Activated naive CD4-positive, alpha-beta T cell treated with anti-CD3 and anti-CD28 coated beads for 36 hours (primary cell): Measurements from ENCODE around the gene APEX1. TPM values are rescaled to one million over a fixed set of nuclear protein-coding genes. Genes with fewer than 3 reads are reported as not detected.

Source experiments
- CTCF ChIA-PET: fragments of 350-600 bp; sonication (Branson Sonifier 250); formaldehyde crosslinking; loops from one replicate; lab custom pipeline; 2021; ENCODE audit warnings: antibody characterized with exemption; lab: Charles Lee
- DNase-seq: peaks from one replicate; pipeline ENCODE4 v3.0.0-alpha.2; 2020
- H3K27ac Mint-ChIP-seq: one replicate; pipeline ENCODE4 v1.8.0; 2021; ENCODE audit warnings: mild to moderate bottlenecking, mixed read lengths
- H3K27me3 Mint-ChIP-seq: one replicate; pipeline ENCODE4 v1.8.0; 2021; ENCODE audit warnings: low read depth, mixed read lengths
- H3K36me3 Mint-ChIP-seq: one replicate; pipeline ENCODE4 v1.8.0; 2021; ENCODE audit warnings: low read depth, mixed read lengths
- H3K4me1 Mint-ChIP-seq: one replicate; pipeline ENCODE4 v1.8.0; 2021; ENCODE audit warnings: low read depth, mixed read lengths
- H3K4me3 Mint-ChIP-seq: one replicate; pipeline ENCODE4 v1.8.0; 2021; ENCODE audit warnings: mild to moderate bottlenecking, moderate library complexity, mixed read lengths
- H3K9me3 Mint-ChIP-seq: one replicate; pipeline ENCODE4 v1.8.0; 2021; ENCODE audit warnings: mixed read lengths
- intact Hi-C: fragments of 100-400 bp; cut with micrococcal nuclease; formaldehyde crosslinking; loops from one replicate; pipeline ENCODE4 v1.15.1; 2023
- total RNA-seq, 2 experiments: library from RNA; stranded (reverse); gene quantifications; one replicate each; pipeline ENCODE4 v1.2.3, GENCODE V29; 2021

APEX1 gene
- total RNA-seq, 2 experiments from 2014 or later, result 187 to 190 TPM

DNA sequence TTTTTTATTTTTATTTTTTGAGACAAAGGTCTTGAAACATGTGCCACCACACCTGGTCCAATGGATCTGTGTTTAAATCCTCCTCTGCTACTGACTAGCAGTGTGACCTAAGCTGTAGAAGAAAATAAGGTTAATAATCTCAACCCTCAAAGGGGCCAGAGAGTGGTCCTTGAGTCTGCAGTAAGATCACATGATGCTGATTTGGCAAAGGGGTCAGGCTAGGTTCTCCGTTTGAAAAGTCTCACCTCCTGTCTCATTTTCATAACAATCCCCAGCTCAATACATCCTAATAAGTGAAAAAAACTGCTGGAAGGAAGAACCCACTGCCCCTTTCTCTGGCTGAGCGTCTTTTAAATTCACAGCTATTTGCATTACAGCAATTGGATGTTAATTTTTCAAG lies 33.8 kb upstream of the APEX1 start:
- intact Hi-C loops, result no loop called here

DNA sequence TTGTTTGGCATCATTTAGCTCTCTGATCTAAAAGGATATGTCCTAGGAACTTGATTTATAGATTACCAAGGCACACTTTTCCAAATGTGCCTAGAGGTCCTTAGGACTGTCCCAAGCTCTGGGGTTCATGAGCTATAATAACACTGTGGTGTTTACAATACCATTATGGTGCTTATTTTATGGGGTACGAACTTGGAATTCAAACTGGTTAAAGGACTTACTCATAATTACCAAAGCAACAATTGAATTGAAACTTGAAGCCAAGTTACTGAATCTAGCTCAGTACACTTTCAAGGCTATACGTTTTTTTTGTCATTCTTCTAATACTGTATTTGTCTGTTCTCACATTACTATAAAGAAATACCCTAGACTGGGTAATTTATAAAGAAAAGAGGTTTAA lies 32.1 kb upstream of the APEX1 start:
- no peak for DNase-seq
- no peaks in the 10 kb centered on the region for H3K9me3 Mint-ChIP-seq
- H3K4me3 Mint-ChIP-seq, result no peak overlapping the region
- intact Hi-C loops, result no loop called here
- H3K27me3 Mint-ChIP-seq, result no peaks in the 10 kb centered on the region
- no peaks in the 10 kb centered on the region for H3K36me3 Mint-ChIP-seq
- peaks cover 8% of the 10 kb centered on the region for H3K4me1 Mint-ChIP-seq
- no peak overlapping the region for H3K27ac Mint-ChIP-seq
- CTCF ChIA-PET, result interaction anchor here (1.2 kb wide), 1 partner anchor 9 kb away, joined by 8 read pairs; no protein-coding TSS in a partner anchor

More for the DNA sequence above, 33.8 kb upstream of the APEX1 start:
- CTCF ChIA-PET, result interaction anchor here (1.1 kb wide), 1 partner anchor 12 kb away, joined by 3 read pairs; no protein-coding TSS in a partner anchor
- Mint-ChIP-seq H3K36me3 (no peaks in the 10 kb centered on the region), H3K27me3 (no peaks in the 10 kb centered on the region), H3K27ac (no peak overlapping the region), H3K9me3 (no peaks in the 10 kb centered on the region), H3K4me3 (no peak overlapping the region), H3K4me1 (peaks cover under 1% of the 10 kb centered on the region)
- no peak for DNase-seq

- intact Hi-C loops, result no loop called here
- no peaks in the 10 kb centered on the region for H3K9me3 Mint-ChIP-seq
- H3K27ac Mint-ChIP-seq, result no peak overlapping the region
- no peaks in the 10 kb centered on the region for H3K27me3 Mint-ChIP-seq
- H3K36me3 Mint-ChIP-seq, result no peaks in the 10 kb centered on the region
- CTCF ChIA-PET, result interaction anchor here (1.1 to 1.9 kb wide), 3 partner anchors 9 to 184 kb away, joined by 3 to 18 read pairs (median 6); no protein-coding TSS in a partner anchor
- no peak overlapping the region for H3K4me3 Mint-ChIP-seq
- no peak for DNase-seq
- H3K4me1 Mint-ChIP-seq, result peaks cover 24% of the 10 kb centered on the region
Measured at GRCh38 chr14:20424851-20425250, 30.2 kb upstream of the APEX1 start.

- Mint-ChIP-seq H3K4me3 (peak overlapping the region; percentile 0), H3K27me3 (no peaks in the 10 kb centered on the region), H3K27ac (peak overlapping the region; percentile 79), H3K4me1 (peaks cover 24% of the 10 kb centered on the region), H3K9me3 (no peaks in the 10 kb centered on the region), H3K36me3 (no peaks in the 10 kb centered on the region)
- DNase-seq, result peak; percentile 18
- CTCF ChIA-PET, result no interaction called here
- intact Hi-C loops, result loop anchor here (1.0 kb wide), 1 partner anchor 12 kb away; no protein-coding TSS in a partner anchor
Measured at GRCh38 chr14:20427231-20428009, 27.6 kb upstream of the APEX1 start.

DNA sequence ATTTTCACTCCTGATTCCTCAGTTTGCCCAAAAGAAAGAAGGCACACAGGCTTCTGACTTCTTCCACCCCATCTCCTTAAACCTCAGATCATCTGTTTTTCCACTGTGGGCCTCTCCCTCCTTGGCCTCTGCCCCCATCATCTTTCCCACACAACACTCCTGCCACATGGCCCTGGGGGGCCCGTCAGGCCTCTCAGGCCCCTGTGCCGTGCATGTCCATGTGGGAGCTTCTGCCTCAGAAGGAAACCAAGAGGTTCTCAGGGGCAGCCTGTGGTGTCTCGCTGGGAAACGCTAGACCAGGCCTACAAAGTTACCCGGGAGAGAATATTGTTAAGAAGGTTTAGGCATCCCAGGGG lies 27.0 kb upstream of the APEX1 start:
- Mint-ChIP-seq H3K4me1 (peaks cover 24% of the 10 kb centered on the region), H3K27ac (peak overlapping the region; percentile 79), H3K9me3 (no peaks in the 10 kb centered on the region), H3K4me3 (no peak overlapping the region), H3K36me3 (no peaks in the 10 kb centered on the region), H3K27me3 (no peaks in the 10 kb centered on the region)
- CTCF ChIA-PET, result interaction anchor here (0.6 to 1.9 kb wide), 2 partner anchors 13 to 17 kb away, joined by 3 to 10 read pairs; no protein-coding TSS in a partner anchor
- intact Hi-C loops, result no loop called here
- no peak for DNase-seq

GRCh38 chr14:20428802-20429201 lies 26.2 kb upstream of the APEX1 start:
- Mint-ChIP-seq H3K4me1 (peaks cover 24% of the 10 kb centered on the region), H3K36me3 (no peaks in the 10 kb centered on the region), H3K27ac (no peak overlapping the region), H3K9me3 (no peaks in the 10 kb centered on the region), H3K27me3 (no peaks in the 10 kb centered on the region), H3K4me3 (no peak overlapping the region)
- CTCF ChIA-PET, result interaction anchor here (0.5 to 1.9 kb wide), 3 partner anchors 11 to 104 kb away, joined by 3 to 10 read pairs (median 4); no protein-coding TSS in a partner anchor
- DNase-seq, result no peak
- intact Hi-C loops, result no loop called here

DNA sequence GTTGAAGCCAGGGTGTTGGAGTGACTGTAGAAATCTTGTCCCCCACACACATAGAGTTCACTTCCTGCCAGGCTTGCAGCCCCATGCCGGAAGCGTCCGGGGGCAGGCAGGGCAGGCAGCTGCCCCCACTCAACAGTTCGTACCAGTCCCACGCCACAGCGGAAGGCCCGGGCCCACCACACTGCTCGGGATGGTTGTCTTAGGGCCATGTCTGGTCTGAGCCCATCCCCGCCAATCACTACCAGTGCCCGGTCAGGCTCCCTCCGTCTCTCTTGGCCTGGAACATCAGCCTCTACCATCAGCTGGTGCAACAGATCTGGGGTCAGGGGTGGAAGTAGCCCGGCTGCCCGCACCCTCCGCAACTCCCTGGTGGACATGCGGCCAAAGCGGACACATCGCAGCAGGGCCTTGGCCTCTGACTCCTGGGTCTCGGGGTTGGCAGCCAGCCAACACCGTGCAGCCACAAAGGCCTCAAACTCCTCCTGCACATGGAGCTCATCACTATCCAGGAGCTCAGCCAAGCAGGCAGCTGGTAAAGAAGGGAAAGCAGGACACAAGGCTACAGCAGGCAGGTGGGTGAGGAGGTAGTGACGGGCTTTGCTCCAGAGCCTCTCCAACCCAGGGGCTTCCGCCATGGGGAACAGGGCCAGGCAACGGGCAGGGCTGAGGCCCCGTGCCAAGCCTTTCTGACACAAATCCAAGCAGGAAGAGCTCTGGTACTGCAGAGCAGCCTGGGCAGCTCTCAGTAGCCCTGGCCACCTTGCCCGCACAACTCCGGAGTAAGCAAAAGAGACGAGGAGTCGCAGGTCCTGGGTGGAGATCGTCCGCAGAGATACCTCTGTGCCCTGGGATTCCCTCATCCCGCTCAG lies 25.0 kb upstream of the APEX1 start:
- no peaks in the 10 kb centered on the region for H3K36me3 Mint-ChIP-seq
- H3K27ac Mint-ChIP-seq, result no peak overlapping the region
- intact Hi-C loops, result no loop called here
- H3K4me1 Mint-ChIP-seq, result peaks cover 24% of the 10 kb centered on the region
- H3K27me3 Mint-ChIP-seq, result no peaks in the 10 kb centered on the region
- H3K9me3 Mint-ChIP-seq, result no peaks in the 10 kb centered on the region
- no peak overlapping the region for H3K4me3 Mint-ChIP-seq
- CTCF ChIA-PET, result interaction anchor here (1.3 to 1.9 kb wide), 2 partner anchors 12 to 15 kb away, joined by 3 to 10 read pairs; no protein-coding TSS in a partner anchor
- DNase-seq, result no peak

DNA sequence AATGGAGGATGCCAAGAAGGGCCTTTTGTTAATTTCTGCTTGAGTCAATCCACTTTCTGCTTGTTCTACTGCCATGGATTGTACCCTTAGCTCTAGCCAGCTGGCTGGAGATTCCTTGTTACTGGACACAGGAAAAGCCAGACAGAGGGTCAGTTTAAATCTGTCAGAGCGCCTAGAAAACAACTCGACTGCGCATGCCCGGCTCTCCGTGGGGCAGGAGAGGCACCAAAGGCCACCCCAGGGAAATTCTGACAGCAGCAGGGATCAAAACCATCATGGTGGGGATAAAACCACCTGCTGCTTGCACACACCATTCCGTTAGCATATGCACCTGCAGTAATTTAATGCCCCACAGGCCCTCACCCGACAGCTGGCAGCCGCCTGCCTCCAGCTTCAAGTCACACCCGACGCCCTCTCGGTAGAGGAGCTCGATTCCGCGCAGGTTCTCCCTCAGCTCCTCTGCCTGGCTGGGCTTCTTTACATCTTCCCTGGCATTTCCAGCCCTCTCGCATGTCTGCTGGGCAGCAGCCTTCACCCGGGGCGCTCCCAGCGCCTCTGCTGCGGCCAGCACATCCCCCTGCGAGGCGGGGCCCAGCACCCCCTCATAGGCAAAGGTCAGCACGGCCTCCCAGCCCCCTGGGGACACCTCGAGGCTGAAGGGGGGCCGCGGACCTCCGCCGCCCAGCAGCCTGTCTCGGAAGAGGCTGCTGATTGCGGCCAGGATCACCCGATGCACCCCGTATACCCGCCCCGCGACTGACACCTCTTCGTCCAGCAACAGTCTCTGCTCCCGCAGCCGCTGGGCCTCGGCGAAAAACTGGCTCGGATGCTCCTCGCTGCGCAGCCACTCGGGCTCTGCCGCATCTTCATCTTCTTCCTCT lies 20.1 kb upstream of the APEX1 start:
- Mint-ChIP-seq H3K4me3 (no peak overlapping the region), H3K27me3 (no peaks in the 10 kb centered on the region), H3K36me3 (no peaks in the 10 kb centered on the region), H3K27ac (no peak overlapping the region), H3K4me1 (no peaks in the 10 kb centered on the region), H3K9me3 (no peaks in the 10 kb centered on the region)
- CTCF ChIA-PET, result no interaction called here
- intact Hi-C loops, result no loop called here
- DNase-seq, result no peak

DNA sequence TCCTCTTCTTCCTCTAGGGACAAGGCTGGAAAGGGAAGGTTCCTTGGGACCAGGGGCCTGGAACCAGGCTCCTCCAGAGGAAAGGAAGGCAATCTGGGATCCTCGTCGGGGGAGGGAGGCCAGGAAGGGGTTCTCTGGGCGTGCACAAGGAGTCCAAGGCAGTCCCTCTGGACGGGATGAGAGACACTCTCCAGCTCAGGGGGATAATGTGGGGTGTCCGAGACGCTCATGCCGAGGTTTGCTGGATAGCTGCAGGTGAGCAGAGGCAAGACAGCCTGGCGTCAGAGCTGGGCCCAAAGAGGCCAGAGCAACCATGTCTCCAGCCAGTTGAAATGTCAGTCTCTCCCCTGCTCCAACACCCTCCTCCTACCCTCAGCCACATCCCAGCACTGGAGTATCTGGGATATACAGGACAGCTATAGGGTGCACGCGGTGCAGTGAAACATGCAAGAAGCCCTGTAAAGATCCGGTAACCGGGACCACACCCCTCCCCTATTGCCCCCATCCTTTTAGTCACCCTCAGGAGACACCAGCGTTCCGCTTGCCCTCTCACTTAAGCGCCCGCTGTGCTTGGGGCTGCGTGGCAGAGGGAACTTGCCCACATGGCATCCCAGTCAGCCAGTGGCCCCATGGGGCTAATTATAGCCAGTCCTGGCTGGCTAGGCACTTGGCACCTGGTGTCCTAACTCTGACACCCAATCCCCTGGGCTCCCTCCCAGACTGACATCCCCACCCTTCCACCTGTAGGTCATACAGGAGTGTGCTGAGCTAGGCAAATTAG lies 19.3 kb upstream of the APEX1 start, which contains the start of gene KLHL33:
KLHL33 (minus strand) TSS at position 585 of the 781 bp plus-strand sequence; CDS start at position 230, 355 bp downstream.
- Mint-ChIP-seq H3K27me3 (no peaks in the 10 kb centered on the region), H3K4me3 (no peak within 1 kb of the TSS), H3K36me3 (no peaks in the 10 kb centered on the region), H3K9me3 (no peaks in the 10 kb centered on the region), H3K27ac (no peak within 1 kb of the TSS), H3K4me1 (peaks cover 5% of the 10 kb centered on the region)
- CTCF ChIA-PET, result no interaction called here
- no peak for DNase-seq
- intact Hi-C loops, result no loop called here

- Mint-ChIP-seq H3K9me3 (no peaks in the 10 kb centered on the region), H3K27me3 (no peaks in the 10 kb centered on the region), H3K27ac (no peak overlapping the region), H3K4me1 (peaks cover 11% of the 10 kb centered on the region), H3K36me3 (no peaks in the 10 kb centered on the region), H3K4me3 (no peak overlapping the region)
- CTCF ChIA-PET, result interaction anchor here (0.6 kb wide), 1 partner anchor 312 kb away, joined by 3 read pairs; no protein-coding TSS in a partner anchor
- no peak for DNase-seq
- intact Hi-C loops, result no loop called here
Measured at GRCh38 chr14:20436363-20436755, 18.7 kb upstream of the APEX1 start.

DNA sequence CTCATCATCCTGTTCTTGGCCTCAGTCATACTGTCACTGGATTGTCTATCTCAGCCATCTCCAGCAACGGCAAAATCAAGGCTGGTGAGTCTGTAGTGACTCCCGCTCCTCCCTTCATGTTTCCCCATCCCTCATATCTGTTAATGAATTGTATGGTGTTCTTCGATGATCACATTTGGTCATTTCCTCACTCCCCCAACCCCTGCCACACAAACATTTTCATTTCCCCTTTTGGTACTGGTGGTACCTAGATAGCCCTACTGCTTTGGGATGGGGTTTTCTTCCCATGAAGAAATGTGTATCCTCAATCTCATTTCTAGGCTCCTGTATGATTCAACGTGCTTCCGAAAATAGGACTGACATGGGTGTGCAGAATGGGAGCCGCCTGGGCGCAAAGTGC lies 16.4 kb upstream of the APEX1 start:
- Mint-ChIP-seq H3K36me3 (peaks cover 9% of the 10 kb centered on the region), H3K27ac (no peak overlapping the region), H3K4me3 (no peak overlapping the region), H3K27me3 (no peaks in the 10 kb centered on the region), H3K9me3 (no peaks in the 10 kb centered on the region), H3K4me1 (peaks cover 19% of the 10 kb centered on the region)
- no peak for DNase-seq
- CTCF ChIA-PET, result no interaction called here
- intact Hi-C loops, result no loop called here
